Activated CD4-positive, alpha-beta memory T cell treated with anti-CD3 and anti-CD28 coated beads, Interleukin-2, amount 10 ng/mL, durations not matched to agents 7 days and 5 days (primary cell): ENCODE data around the gene PSTPIP2. TPM values are rescaled to one million over a fixed set of nuclear protein-coding genes. Genes with fewer than 3 reads are reported as not detected.
"Not testable (repeated sequence)": the region's sequence is repeated elsewhere in the genome, so short reads cannot be mapped to it uniquely, and the experiment has no call there.

Experiments
- CTCF ChIA-PET: fragments of 350-600 bp; sonication (Branson Sonifier 250); formaldehyde crosslinking; loops from one replicate; lab custom pipeline; 2021; ENCODE audit warnings: antibody characterized with exemption, inconsistent platforms; lab: Charles Lee
- POLR2A ChIA-PET: fragments of 350-600 bp; sonication (Branson Sonifier 250); formaldehyde crosslinking; loops from one replicate; lab custom pipeline; 2021; ENCODE audit warnings: antibody characterized with exemption; lab: Charles Lee
- DNase-seq: peaks from one replicate; pipeline ENCODE4 v3.0.0-alpha.2; 2020
- H3K27ac Mint-ChIP-seq: one replicate; pipeline ENCODE4 v1.8.0; 2021; ENCODE audit warnings: mild to moderate bottlenecking, mixed read lengths
- H3K27me3 Mint-ChIP-seq: one replicate; pipeline ENCODE4 v1.8.0; 2021; ENCODE audit warnings: mixed read lengths
- H3K36me3 Mint-ChIP-seq: one replicate; pipeline ENCODE4 v1.8.0; 2021; ENCODE audit warnings: low read depth, mixed read lengths
- H3K4me1 Mint-ChIP-seq: one replicate; pipeline ENCODE4 v1.8.0; 2021; ENCODE audit warnings: mixed read lengths
- H3K4me3 Mint-ChIP-seq: one replicate; pipeline ENCODE4 v1.8.0; 2021; ENCODE audit warnings: mild to moderate bottlenecking, mixed read lengths
- H3K9me3 Mint-ChIP-seq: one replicate; pipeline ENCODE4 v1.8.0; 2021; ENCODE audit warnings: mixed read lengths
- total RNA-seq, 2 experiments: library from RNA; stranded (reverse); gene quantifications; one replicate each; pipeline ENCODE4 v1.2.3, GENCODE V29; 2021

PSTPIP2 gene
- total RNA-seq, 2 experiments from 2014 or later, result 7.9 to 8.3 TPM

DNA sequence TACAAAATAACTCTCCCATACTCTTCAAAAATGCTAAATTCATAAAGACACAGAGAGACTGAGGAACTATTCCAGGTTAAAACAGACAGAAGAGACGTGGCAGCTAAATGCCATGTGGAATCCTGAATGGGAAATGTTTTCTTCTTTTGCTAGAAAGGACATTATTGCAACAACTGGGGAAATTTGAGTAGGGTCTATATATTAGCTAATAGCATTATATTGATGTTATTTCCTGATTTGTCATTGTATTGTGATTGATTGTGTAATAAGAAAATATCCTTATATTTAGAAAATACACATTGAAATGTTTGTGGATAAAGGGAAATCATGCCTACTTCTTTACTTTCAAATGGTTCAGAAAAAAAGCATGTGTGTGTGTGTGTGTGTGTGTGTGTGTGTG lies 23.4 kb downstream of the PSTPIP2 start:
- DNase-seq, result no peak
- no peaks in the 10 kb centered on the region for H3K27me3 Mint-ChIP-seq
- no peak overlapping the region for H3K27ac Mint-ChIP-seq
- H3K4me3 Mint-ChIP-seq, result no peak overlapping the region
- H3K9me3 Mint-ChIP-seq, result no peaks in the 10 kb centered on the region
- ChIA-PET POLR2A (no interaction called here), CTCF (no interaction called here)
- peaks cover 17% of the 10 kb centered on the region for H3K4me1 Mint-ChIP-seq
- H3K36me3 Mint-ChIP-seq, result peaks cover under 1% of the 10 kb centered on the region

GRCh38 chr18:46047369-46047768 lies 24.7 kb downstream of the PSTPIP2 start:
- CTCF ChIA-PET, H3K36me3 Mint-ChIP-seq, H3K27me3 Mint-ChIP-seq, DNase-seq, H3K4me3 Mint-ChIP-seq, H3K27ac Mint-ChIP-seq, H3K9me3 Mint-ChIP-seq: not testable (repeated sequence)
- H3K4me1 Mint-ChIP-seq, result peaks cover 19% of the 10 kb centered on the region
- POLR2A ChIA-PET, result interaction anchor here (1.1 kb wide), 1 partner anchor 13 kb away, joined by 3 read pairs; no protein-coding TSS in a partner anchor

DNA sequence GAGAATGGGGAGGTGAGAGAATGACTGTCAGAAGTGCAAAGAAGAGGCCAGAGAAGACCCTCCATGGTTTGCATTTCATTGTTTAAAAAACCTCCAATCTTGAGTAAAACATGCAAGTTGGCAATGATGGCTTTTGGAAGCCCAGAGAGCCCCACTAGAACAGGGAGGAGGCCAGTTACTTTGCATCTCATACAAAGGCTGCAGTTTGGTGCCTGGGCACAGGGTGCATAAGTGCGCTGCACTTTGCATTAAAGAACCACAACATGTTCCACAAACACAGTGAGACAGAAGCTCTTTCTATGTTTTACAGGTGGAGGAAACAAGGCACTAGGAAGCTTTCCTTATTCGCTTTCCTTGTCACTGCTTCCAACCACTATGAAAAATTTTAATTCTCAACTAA lies 25.4 kb downstream of the PSTPIP2 start:
- Mint-ChIP-seq H3K27me3 (no peaks in the 10 kb centered on the region), H3K9me3 (no peaks in the 10 kb centered on the region), H3K4me1 (peaks cover 21% of the 10 kb centered on the region), H3K36me3 (peaks cover 4% of the 10 kb centered on the region), H3K27ac (no peak overlapping the region), H3K4me3 (no peak overlapping the region)
- no peak for DNase-seq
- ChIA-PET POLR2A (interaction anchor here (1.1 kb wide), 1 partner anchor 12 kb away, joined by 3 read pairs; no protein-coding TSS in a partner anchor), CTCF (interaction anchor here (0.6 kb wide), 1 partner anchor 381 kb away, joined by 6 read pairs; no protein-coding TSS in a partner anchor)

GRCh38 chr18:46046126-46046525 lies 25.9 kb downstream of the PSTPIP2 start:
- peaks cover 23% of the 10 kb centered on the region for H3K4me1 Mint-ChIP-seq
- peaks cover 4% of the 10 kb centered on the region for H3K36me3 Mint-ChIP-seq
- no peak overlapping the region for H3K4me3 Mint-ChIP-seq
- H3K9me3 Mint-ChIP-seq, result no peaks in the 10 kb centered on the region
- no peak overlapping the region for H3K27ac Mint-ChIP-seq
- CTCF ChIA-PET, result interaction anchor here (0.6 kb wide), 1 partner anchor 380 kb away, joined by 6 read pairs; no protein-coding TSS in a partner anchor
- no peaks in the 10 kb centered on the region for H3K27me3 Mint-ChIP-seq
- POLR2A ChIA-PET, result interaction anchor here (0.8 to 1.1 kb wide), 2 partner anchors 9 to 11 kb away, joined by 3 read pairs; no protein-coding TSS in a partner anchor
- DNase-seq, result no peak

DNA sequence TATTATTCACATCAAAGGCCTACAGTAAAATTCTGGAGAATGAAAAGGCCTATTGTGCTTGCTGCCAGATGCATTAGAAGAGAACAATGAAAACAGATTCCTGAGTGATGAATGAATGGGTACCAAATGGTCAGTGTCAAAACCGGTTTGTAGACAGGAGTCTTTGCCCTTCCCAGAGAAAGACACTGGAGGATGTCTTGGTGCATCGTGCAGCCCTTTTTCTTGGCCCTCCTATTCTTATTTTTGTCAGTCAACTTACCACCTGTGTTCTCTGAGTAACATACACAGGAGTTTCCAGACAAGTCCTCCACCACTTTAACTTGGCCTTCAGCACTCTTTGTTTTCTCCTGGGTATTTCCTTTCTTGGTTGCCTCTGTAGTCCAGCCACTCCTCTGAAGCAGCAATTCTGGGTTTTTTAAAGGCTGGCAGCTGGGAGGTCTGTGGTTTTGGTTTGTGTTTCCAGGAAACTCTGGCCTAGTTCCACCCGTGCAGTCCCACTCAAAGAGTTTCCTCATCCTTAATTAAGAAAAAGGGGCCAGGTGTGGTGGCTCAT lies 29.4 kb downstream of the PSTPIP2 start:
- CTCF ChIA-PET, result no interaction called here
- DNase-seq, result peak; percentile 54
- POLR2A ChIA-PET, result interaction anchor here (0.6 to 1.7 kb wide), 3 partner anchors 13 to 30 kb away, joined by 3 to 8 read pairs (median 3); partner anchors contain the start of gene PSTPIP2
- Mint-ChIP-seq H3K4me1 (peaks cover 40% of the 10 kb centered on the region), H3K9me3 (no peaks in the 10 kb centered on the region), H3K36me3 (peaks cover 9% of the 10 kb centered on the region), H3K27ac (peak overlapping the region; percentile 44), H3K4me3 (no peak overlapping the region), H3K27me3 (no peaks in the 10 kb centered on the region)

- no peak overlapping the region for H3K4me3 Mint-ChIP-seq
- no peak overlapping the region for H3K27ac Mint-ChIP-seq
- H3K4me1 Mint-ChIP-seq, result peaks cover 40% of the 10 kb centered on the region
- DNase-seq, result no peak
- H3K9me3 Mint-ChIP-seq, result no peaks in the 10 kb centered on the region
- POLR2A ChIA-PET, result no interaction called here
- no peaks in the 10 kb centered on the region for H3K27me3 Mint-ChIP-seq
- H3K36me3 Mint-ChIP-seq, result peaks cover 9% of the 10 kb centered on the region
- CTCF ChIA-PET, result interaction anchor here (0.8 kb wide), 1 partner anchor 33 kb away, joined by 3 read pairs; no protein-coding TSS in a partner anchor
Measured at GRCh38 chr18:46040747-46041104, 31.3 kb downstream of the PSTPIP2 start.

- POLR2A ChIA-PET, result no interaction called here
- H3K27me3 Mint-ChIP-seq, result no peaks in the 10 kb centered on the region
- no peaks in the 10 kb centered on the region for H3K9me3 Mint-ChIP-seq
- CTCF ChIA-PET, result interaction anchor here (0.8 kb wide), 1 partner anchor 33 kb away, joined by 3 read pairs; no protein-coding TSS in a partner anchor
- H3K4me3 Mint-ChIP-seq, result no peak overlapping the region
- no peak overlapping the region for H3K27ac Mint-ChIP-seq
- peaks cover 9% of the 10 kb centered on the region for H3K36me3 Mint-ChIP-seq
- no peak for DNase-seq
- H3K4me1 Mint-ChIP-seq, result peaks cover 40% of the 10 kb centered on the region
Measured at GRCh38 chr18:46040033-46040746, 31.9 kb downstream of the PSTPIP2 start.

DNA sequence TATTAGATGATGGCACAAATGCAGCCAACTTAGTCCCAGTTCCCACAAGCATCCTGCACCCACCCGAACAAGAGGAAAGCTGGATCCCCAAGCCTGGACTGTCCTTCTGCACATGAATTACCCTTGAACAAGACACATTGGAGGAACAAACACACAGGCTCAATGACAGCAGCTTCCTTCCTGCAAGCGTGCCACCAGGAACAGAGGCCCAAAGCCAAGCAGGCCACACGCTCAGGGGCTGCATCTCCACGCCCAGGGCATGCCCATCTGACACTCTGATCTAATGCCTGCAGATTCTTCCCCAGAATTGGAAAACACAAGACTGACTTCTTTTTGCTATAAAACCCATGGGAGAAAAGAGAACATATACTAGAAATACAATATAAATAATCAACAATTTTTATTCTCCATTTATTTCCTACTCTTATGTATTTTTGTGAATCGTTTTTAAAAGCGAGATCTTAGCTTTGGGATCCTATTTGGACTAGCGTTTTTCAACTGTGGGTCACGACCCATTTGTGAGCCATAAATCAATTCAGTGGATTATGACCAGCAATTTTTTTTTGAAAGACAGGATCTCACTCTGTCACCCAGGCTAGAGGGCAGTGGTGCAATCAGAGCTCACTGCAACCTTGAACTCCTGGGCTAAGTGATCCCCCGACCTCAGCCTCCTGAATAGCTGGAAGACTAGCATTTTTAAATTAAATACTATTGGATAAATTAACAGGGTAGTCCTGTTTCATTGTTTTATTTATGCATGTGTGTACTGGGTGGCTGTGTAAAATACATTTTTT lies 34.4 kb downstream of the PSTPIP2 start:
- Mint-ChIP-seq H3K4me3 (no peak overlapping the region), H3K27ac (no peak overlapping the region), H3K27me3 (no peaks in the 10 kb centered on the region), H3K9me3 (no peaks in the 10 kb centered on the region), H3K4me1 (peaks cover 34% of the 10 kb centered on the region), H3K36me3 (peaks cover 5% of the 10 kb centered on the region)
- POLR2A ChIA-PET, result no interaction called here
- CTCF ChIA-PET, result interaction anchor here (0.8 kb wide), 1 partner anchor 52 kb away, joined by 3 read pairs; no protein-coding TSS in a partner anchor
- DNase-seq, result no peak

GRCh38 chr18:46035696-46036680 lies 36.1 kb downstream of the PSTPIP2 start:
- Mint-ChIP-seq H3K4me1 (peaks cover 20% of the 10 kb centered on the region), H3K27ac (no peak overlapping the region), H3K9me3 (no peaks in the 10 kb centered on the region), H3K27me3 (no peaks in the 10 kb centered on the region), H3K4me3 (no peak overlapping the region), H3K36me3 (peaks cover 5% of the 10 kb centered on the region)
- ChIA-PET CTCF (interaction anchor here (0.6 to 1.2 kb wide), 3 partner anchors 38 to 370 kb away, joined by 3 to 5 read pairs (median 4); no protein-coding TSS in a partner anchor), POLR2A (interaction anchor here (2.4 kb wide), 1 partner anchor 62 kb away, joined by 8 read pairs; the partner anchor contains the start of gene ATP5F1A)
- DNase-seq, result no peak

DNA sequence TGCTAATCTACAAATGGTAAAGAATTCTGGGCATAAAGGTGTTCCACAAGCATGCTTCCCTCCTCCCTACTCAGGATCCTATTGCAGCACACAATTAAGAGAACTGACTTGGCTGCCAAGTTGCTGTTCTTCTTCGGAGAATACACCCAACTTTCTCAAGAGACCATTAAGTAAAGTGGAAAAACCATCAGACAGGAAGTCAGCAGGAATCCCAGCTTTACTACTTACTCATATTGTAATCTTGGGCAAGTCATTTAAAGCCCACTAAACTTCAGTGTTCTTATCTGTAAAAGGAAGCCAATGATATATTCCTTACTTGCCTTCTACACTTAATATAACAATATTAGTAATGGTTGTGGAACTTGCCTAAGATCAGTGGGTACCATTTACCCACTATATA lies 37.8 kb downstream of the PSTPIP2 start:
- H3K27me3 Mint-ChIP-seq, result peaks cover 1% of the 10 kb centered on the region
- peaks cover 5% of the 10 kb centered on the region for H3K4me1 Mint-ChIP-seq
- DNase-seq, result no peak
- H3K27ac Mint-ChIP-seq, result no peak overlapping the region
- no peak overlapping the region for H3K4me3 Mint-ChIP-seq
- ChIA-PET CTCF (interaction anchor here (1.2 to 1.5 kb wide), 2 partner anchors 21 to 39 kb away, joined by 3 to 5 read pairs; no protein-coding TSS in a partner anchor), POLR2A (interaction anchor here (0.8 to 2.4 kb wide), 3 partner anchors 13 to 64 kb away, joined by 3 to 8 read pairs (median 3); partner anchors contain the start of gene ATP5F1A)
- H3K9me3 Mint-ChIP-seq, result no peaks in the 10 kb centered on the region
- H3K36me3 Mint-ChIP-seq, result peaks cover 1% of the 10 kb centered on the region

GRCh38 chr18:46031741-46032140 lies 40.3 kb downstream of the PSTPIP2 start:
- ChIA-PET POLR2A (interaction anchor here (1.4 kb wide), 1 partner anchor 40 kb away, joined by 3 read pairs; no protein-coding TSS in a partner anchor), CTCF (interaction anchor here (0.9 kb wide), 1 partner anchor 42 kb away, joined by 4 read pairs; no protein-coding TSS in a partner anchor)
- Mint-ChIP-seq H3K27ac (no peak overlapping the region), H3K36me3 (peaks cover 6% of the 10 kb centered on the region), H3K4me3 (no peak overlapping the region), H3K9me3 (no peaks in the 10 kb centered on the region), H3K27me3 (peaks cover 14% of the 10 kb centered on the region), H3K4me1 (peaks cover 17% of the 10 kb centered on the region)
- DNase-seq, result no peak
